GM21381 (cell line): ENCODE results near the gene VIPR2.
"Not testable (repeated sequence)": the region's sequence is repeated elsewhere in the genome, so short reads cannot be mapped to it uniquely, and the experiment has no call there.

ENCODE experiments used
- ATAC-seq: cut with Tn5 transposase; IDR thresholded peaks from one replicate; pipeline ENCODE4 v1.9.1; 2021; ENCODE audit warnings: mild to moderate bottlenecking, moderate library complexity; ENCODE audit not compliant: unreplicated experiment

The VIPR2 gene

GRCh38 chr7:158996214-158997109 is 148.2 kb downstream of the VIPR2 start:
- ATAC-seq: no peak

GRCh38 chr7:158995514-158995913 is 149.2 kb downstream of the VIPR2 start:
- no peak for ATAC-seq

GRCh38 chr7:158994687-158995086 is 150.0 kb downstream of the VIPR2 start:
- ATAC-seq: no peak

- ATAC-seq: no peak
Measured at GRCh38 chr7:158993591-158993990, 151.1 kb downstream of the VIPR2 start.

DNA sequence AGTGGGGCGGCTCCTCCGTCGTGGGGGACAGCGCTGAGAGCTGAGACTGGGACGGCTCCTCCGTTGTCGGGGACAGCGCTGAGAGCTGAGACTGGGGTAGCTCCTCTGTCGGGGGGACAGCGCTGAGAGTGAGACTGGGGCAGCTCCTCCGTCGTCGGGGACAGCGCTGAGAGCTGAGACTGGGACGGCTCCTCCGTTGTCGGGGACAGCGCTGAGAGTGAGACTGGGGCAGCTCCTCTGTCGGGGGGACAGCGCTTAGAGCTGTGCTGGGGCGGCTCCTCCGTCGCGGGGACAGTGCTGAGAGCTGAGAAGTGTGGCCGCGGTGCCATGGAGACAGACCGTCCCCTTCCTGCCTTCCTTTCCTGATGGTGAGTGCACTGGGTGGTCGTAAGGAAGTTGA is 151.9 kb downstream of the VIPR2 start:
- no peak for ATAC-seq

DNA sequence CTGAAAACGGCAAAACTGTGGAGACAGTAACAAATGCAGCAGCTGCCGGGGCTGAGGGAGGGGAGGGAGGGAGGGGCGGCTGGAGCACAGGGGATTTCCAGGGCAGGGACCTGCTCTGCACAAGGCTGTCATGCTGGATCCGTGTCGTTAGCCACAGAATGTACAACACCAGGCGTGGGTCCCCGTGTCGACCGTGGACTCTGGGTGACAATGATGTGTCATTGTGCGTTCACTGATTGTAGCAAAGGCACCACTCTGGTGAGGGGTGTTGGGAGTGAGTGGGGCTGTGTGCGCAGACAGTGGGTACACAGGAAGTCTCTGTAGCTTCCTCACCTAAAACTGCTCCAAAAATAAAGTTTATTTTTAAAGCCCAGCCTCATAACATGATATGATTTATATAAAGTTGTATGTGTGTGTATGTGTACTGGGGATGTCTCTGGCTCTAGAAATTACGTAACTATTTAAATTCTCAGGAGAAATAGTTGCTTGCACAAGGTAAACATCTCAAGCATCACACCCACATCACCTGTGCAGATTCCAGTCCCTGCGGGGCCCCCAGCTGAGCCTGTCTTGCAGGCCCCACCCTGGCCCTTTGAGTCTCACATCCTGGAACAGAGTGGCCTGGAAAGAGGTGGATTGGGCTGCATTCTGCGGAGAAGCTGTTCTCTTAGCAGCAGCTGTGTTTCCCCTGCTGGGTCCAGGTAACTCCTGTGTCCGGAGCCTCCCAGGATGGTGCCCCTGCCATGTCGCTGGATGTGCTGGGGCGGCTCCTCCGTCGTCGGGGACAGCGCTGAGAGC is 152.6 kb downstream of the VIPR2 start:
- ATAC-seq: no peak

- no peak for ATAC-seq
Measured at GRCh38 chr7:158988996-158989395, 155.7 kb downstream of the VIPR2 start.

GRCh38 chr7:158988302-158988862 is 156.3 kb downstream of the VIPR2 start:
- no peak for ATAC-seq

- ATAC-seq: no peak
Measured at GRCh38 chr7:158987691-158988090, 157.0 kb downstream of the VIPR2 start.

DNA sequence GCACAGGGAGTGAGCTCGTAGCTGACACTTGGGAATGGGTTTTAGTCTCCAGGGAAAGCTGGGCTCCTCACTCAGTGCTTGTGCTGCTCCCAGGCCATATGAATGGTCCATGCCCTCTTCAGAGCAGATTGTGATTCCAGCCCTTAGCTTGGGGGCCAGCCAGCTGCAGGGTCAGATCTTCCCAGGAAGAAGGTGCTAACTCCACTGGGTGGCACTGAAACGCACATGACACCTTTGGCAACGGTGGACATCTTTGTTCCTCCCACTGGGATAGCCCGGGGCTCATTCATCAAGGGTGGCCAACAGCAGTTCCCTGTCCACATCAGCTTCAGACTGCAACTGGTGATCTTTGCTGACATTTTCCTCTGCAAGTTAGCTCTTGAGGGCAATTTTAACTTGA is 159.1 kb downstream of the VIPR2 start:
- no peak for ATAC-seq

- not testable (repeated sequence) for ATAC-seq
Measured at GRCh38 chr7:158984007-158984406, 160.7 kb downstream of the VIPR2 start.

DNA sequence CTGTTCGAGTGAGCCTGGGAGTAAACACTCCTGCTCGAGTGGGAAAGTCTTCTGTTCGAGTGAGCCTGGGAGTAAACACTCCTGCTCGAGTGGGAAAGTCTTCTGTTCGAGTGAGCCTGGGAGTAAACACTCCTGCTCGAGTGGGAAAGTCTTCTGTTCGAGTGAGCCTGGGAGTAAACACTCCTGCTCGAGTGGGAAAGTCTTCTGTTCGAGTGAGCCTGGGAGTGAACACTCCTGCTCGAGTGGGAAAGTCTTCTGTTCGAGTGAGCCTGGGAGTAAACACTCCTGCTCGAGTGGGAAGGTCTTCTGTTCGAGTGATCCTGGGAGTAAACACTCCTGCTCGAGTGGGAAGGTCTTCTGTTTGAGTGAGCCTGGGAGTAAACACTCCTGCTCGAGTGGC is 162.6 kb downstream of the VIPR2 start:
- ATAC-seq: not testable (repeated sequence)

GRCh38 chr7:158979635-158980351 is 164.9 kb downstream of the VIPR2 start:
- no peak for ATAC-seq

GRCh38 chr7:158979023-158979529 is 165.6 kb downstream of the VIPR2 start:
- no peak for ATAC-seq
